Suprapubic skin (tissue), 3 donors: ENCODE results near the gene SPECC1L.

Experiments used
- POLR2A ChIP-seq, 2 donors: fragments of 450-650 bp; IDR thresholded peaks; one replicate each; pipeline ENCODE4 v1.6.1; 2017; ENCODE audit warnings: antibody characterized with exemption in 2 of 2, mild to moderate bottlenecking in 2 of 2, moderate library complexity in 2 of 2
- TF ChIP-seq, protein P1 (sequence below), 2 donors: fragments of 200-600 bp in 1 of 2; fragments of 450-650 bp in 1 of 2; sonication (generic) in 1 of 2; IDR thresholded peaks; one replicate each; pipeline ENCODE4 v1.5.1; 2016 to 2019; ENCODE audit warnings: antibody characterized with exemption in 2 of 2, mild to moderate bottlenecking in 1 of 2, moderate library complexity in 1 of 2

DNA sequence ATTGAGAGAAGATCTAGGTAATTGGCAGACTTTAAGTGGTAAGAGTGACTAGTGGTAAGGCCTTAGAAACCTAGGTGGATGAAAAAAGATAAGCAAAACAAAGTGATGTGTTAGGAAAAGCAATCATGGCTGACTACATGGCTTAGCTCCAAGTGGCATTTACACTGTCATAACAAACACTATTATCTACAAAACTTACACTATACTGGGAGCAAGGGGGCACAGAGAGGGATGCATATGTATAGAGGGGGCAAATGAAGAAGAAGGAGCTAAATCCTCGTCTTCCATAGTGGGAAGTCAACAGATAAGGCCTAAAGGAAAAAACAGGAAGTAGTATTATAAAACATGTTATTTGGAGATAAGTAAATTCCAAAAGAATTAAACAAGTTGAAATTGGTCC lies 189.3 kb downstream of the SPECC1L start:
- TF ChIP-seq, protein P1, sequence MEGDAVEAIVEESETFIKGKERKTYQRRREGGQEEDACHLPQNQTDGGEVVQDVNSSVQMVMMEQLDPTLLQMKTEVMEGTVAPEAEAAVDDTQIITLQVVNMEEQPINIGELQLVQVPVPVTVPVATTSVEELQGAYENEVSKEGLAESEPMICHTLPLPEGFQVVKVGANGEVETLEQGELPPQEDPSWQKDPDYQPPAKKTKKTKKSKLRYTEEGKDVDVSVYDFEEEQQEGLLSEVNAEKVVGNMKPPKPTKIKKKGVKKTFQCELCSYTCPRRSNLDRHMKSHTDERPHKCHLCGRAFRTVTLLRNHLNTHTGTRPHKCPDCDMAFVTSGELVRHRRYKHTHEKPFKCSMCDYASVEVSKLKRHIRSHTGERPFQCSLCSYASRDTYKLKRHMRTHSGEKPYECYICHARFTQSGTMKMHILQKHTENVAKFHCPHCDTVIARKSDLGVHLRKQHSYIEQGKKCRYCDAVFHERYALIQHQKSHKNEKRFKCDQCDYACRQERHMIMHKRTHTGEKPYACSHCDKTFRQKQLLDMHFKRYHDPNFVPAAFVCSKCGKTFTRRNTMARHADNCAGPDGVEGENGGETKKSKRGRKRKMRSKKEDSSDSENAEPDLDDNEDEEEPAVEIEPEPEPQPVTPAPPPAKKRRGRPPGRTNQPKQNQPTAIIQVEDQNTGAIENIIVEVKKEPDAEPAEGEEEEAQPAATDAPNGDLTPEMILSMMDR (IDR thresholded peaks at IDR 0.05) = no peak
- TF ChIP-seq POLR2A (IDR thresholded peaks at IDR 0.05) = no peak
